ENCODE data around the gene DONSON.
A peak's percentile ranks its signal among the peaks of the same experiment; 100 is the strongest.

Gene DONSON

GRCh38 chr21:33541756-33542639 is 46.5 kb downstream of the DONSON start, which contains the start of gene GART:
Gene GART (minus strand): TSS chr21:33542117. CDS start chr21:33539315, 2,802 bp downstream.
- DNase-seq (ENCODE audit: low spot score), result peak; percentile 72

GRCh38 chr21:33541105-33541711 is 47.3 kb downstream of the DONSON start:
- peak; percentile 28 for DNase-seq (ENCODE audit: low spot score)

- DNase-seq (ENCODE audit: low spot score), result no peak
These were observed 47.8 kb downstream of the DONSON start for GRCh38 chr21:33540711-33541104.

- no peak for DNase-seq (ENCODE audit: low spot score)
These were observed 48.9 kb downstream of the DONSON start for GRCh38 chr21:33539616-33540015.

- DNase-seq (ENCODE audit: low spot score), result no peak
These were observed 51.3 kb downstream of the DONSON start for GRCh38 chr21:33537212-33537611.

- no peak for DNase-seq (ENCODE audit: low spot score)
These were observed 57.5 kb downstream of the DONSON start for GRCh38 chr21:33531007-33531406.
